NCI-H510A (cell line): ENCODE data around the gene IL12RB2.
A peak's percentile ranks its signal among the peaks of the same experiment; 100 is the strongest.

Source experiments
- DNase-seq: peaks from one replicate; lab custom pipeline; 2025; lab: John Stamatoyannopoulos, UW

IL12RB2 gene

GRCh38 chr1:67307251-67308060 is at the start of gene IL12RB2:
TSS of gene IL12RB2 (plus strand) at chr1:67307873. CDS start at chr1:67320369, 12,496 bp downstream.
- DNase-seq = peak; percentile 15

- DNase-seq = no peak
Observed at GRCh38 chr1:67261680-67262079, 46.0 kb upstream of the IL12RB2 start.

- no peak for DNase-seq
Observed at GRCh38 chr1:67262735-67263134, 44.9 kb upstream of the IL12RB2 start.

GRCh38 chr1:67264152-67264551 is 43.5 kb upstream of the IL12RB2 start:
- DNase-seq = no peak

- no peak for DNase-seq
Observed at GRCh38 chr1:67264899-67265298, 42.8 kb upstream of the IL12RB2 start.

- DNase-seq = no peak
Observed at GRCh38 chr1:67269061-67269460, 38.6 kb upstream of the IL12RB2 start.

GRCh38 chr1:67270541-67270940 is 37.1 kb upstream of the IL12RB2 start:
- no peak for DNase-seq

GRCh38 chr1:67273591-67273990 is 34.1 kb upstream of the IL12RB2 start:
- no peak for DNase-seq

- DNase-seq = no peak
Observed at GRCh38 chr1:67274623-67275325, 32.9 kb upstream of the IL12RB2 start.

GRCh38 chr1:67280696-67281095 is 27.0 kb upstream of the IL12RB2 start:
- DNase-seq = no peak

GRCh38 chr1:67281244-67281643 is 26.4 kb upstream of the IL12RB2 start:
- no peak for DNase-seq

GRCh38 chr1:67285780-67286488 is 21.7 kb upstream of the IL12RB2 start:
- no peak for DNase-seq

- DNase-seq = no peak
Observed at GRCh38 chr1:67290236-67290635, 17.4 kb upstream of the IL12RB2 start.

- DNase-seq = no peak
Observed at GRCh38 chr1:67294836-67295617, 12.6 kb upstream of the IL12RB2 start.

GRCh38 chr1:67298762-67299161 is 8.9 kb upstream of the IL12RB2 start:
- no peak for DNase-seq

- DNase-seq = no peak
Observed at GRCh38 chr1:67299296-67299695, 8.4 kb upstream of the IL12RB2 start.

- no peak for DNase-seq
Observed at GRCh38 chr1:67300561-67300960, 7.1 kb upstream of the IL12RB2 start.

GRCh38 chr1:67304023-67304422 is 3.6 kb upstream of the IL12RB2 start:
- no peak for DNase-seq

GRCh38 chr1:67306547-67306946 is 1.1 kb upstream of the IL12RB2 start:
- DNase-seq = no peak

- DNase-seq = no peak
Observed at GRCh38 chr1:67308136-67308535, 463 bp downstream of the IL12RB2 start.

GRCh38 chr1:67312615-67313014 is 4.9 kb downstream of the IL12RB2 start:
- DNase-seq = no peak
